OCI-LY7 (cell line): ENCODE results near the gene BRCA1.

ENCODE experiments used
- CTCF ChIP-seq: fragments of 200-600 bp; sonication (generic); conservative IDR thresholded peaks from 2 replicates; pipeline ENCODE4 v1.5.1; 2014; ENCODE audit warnings: mild to moderate bottlenecking, antibody characterized with exemption, low read length, moderate library complexity, mixed read lengths
- EZH2phosphoT487 ChIP-seq: fragments of 200-600 bp; sonication (generic); IDR thresholded peaks from 2 replicates; pipeline ENCODE4 v1.6.1; 2018; ENCODE audit warnings: low read depth, borderline replicate concordance, mild to moderate bottlenecking, mixed run types, antibody characterized with exemption, low read length, moderate library complexity, mixed read lengths

DNA sequence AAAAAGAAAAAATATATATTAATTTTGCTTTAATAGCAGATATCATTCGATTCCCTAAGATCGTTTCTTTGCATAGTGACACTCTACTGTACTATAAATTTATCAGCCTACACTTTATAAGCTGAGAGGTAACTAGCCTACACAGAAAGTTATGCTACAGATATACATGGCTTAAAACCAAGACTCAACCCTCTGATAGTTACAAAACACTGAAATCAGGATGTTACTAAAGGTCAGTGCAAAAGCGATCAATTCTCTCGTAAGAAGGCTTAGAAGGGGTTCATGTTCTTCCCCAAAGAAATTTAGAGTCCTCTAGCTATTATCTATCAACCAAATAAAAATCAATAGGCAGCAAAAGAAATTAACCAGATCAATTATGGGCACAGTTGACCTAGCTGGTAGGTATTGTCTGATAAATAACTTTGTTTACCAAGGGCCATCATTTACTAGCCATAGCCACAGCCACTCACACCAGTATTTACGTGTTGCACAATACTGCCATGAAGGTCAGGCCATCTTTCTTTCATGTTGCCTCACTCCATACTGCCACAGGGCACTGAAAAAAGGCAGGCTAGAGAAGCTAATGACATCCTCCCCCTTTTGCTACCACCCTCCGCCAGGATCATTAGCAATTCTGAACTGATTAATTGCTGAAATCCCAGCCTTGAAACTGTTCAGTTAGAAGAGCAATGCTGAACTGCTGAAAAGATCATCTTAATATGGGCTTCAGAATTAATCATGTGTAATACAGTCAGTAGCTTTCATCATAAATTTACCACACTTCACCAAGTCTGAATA is 56.4 kb downstream of the BRCA1 start:
- TF ChIP-seq CTCF = no peak
- TF ChIP-seq EZH2phosphoT487 = no peak
